IMR-90 (cell line): ENCODE measurements around the gene COX5B. TPM values are rescaled to one million over a fixed set of nuclear protein-coding genes. Genes with fewer than 3 reads are reported as not detected.

Experiments
- ATAC-seq: fragments of 200-7000 bp; cut with Tn5 transposase; 2 replicates; pipeline ENCODE4 v1.9.1; 2020; ENCODE audit warnings: low read depth, mild to moderate bottlenecking, moderate library complexity
- BruUV-seq: library from RNA; stranded (reverse); fragments of 400-500 nt; replicated peaks from 2 replicates; lab custom pipeline; 2021; lab: Mats Ljungman, UMichigan
- CTCF ChIA-PET: fragments of 300-600 bp; formaldehyde crosslinking; extraction: SDS; loops from one replicate; lab custom pipeline; 2021; ENCODE audit warnings: antibody characterized with exemption; lab: Yijun Ruan, JAX
- POLR2A ChIA-PET: fragments of 300-600 bp; sonication (Branson Sonifier 250); formaldehyde crosslinking; loops from one replicate; lab custom pipeline; 2022; ENCODE audit warnings: antibody characterized with exemption; ENCODE audit not compliant: unreplicated experiment; lab: Charles Lee
- DNase-seq: peaks from one replicate; pipeline ENCODE4 v3.0.0; 2013
- H2AFZ ChIP-seq: replicated peaks from 2 replicates; pipeline ENCODE3; 2013; ENCODE audit warnings: low read length, mild to moderate bottlenecking; ENCODE audit not compliant: poor library complexity
- H2AK5ac ChIP-seq: 2 replicates; pipeline ENCODE4 v1.6.1; 2013; ENCODE audit warnings: low read depth, low read length, inconsistent platforms
- H2AK9ac ChIP-seq: replicated peaks from 2 replicates; pipeline ENCODE3; 2013; ENCODE audit warnings: mild to moderate bottlenecking, low read depth, low read length, moderate library complexity; ENCODE audit not compliant: poor library complexity
- H2BK120ac ChIP-seq: 2 replicates; pipeline ENCODE4 v1.6.1; 2013; ENCODE audit warnings: low read depth, low read length, inconsistent platforms
- H2BK15ac ChIP-seq: 3 replicates; pipeline ENCODE4 v1.6.1; 2013; ENCODE audit warnings: low read depth, low read length, inconsistent platforms
- H2BK20ac ChIP-seq: 2 replicates; pipeline ENCODE4 v1.6.1; 2013; ENCODE audit warnings: low read depth, mild to moderate bottlenecking, inconsistent platforms, low read length, moderate library complexity
- H2BK5ac ChIP-seq: 2 replicates; pipeline ENCODE4 v1.6.1; 2013; ENCODE audit warnings: mild to moderate bottlenecking, low read depth, low read length, inconsistent platforms; ENCODE audit not compliant: poor library complexity, severe bottlenecking
- H3K14ac ChIP-seq: replicated peaks from 2 replicates; pipeline ENCODE4 v1.6.1; 2013; ENCODE audit warnings: low read depth, low read length, inconsistent platforms
- H3K18ac ChIP-seq: 2 replicates; pipeline ENCODE4 v1.6.1; 2013; ENCODE audit warnings: low read depth, low read length, control low read depth
- H3K23ac ChIP-seq: 2 replicates; pipeline ENCODE4 v1.6.1; 2013; ENCODE audit warnings: low read depth, low read length, inconsistent platforms
- H3K27ac ChIP-seq: 2 replicates; pipeline ENCODE4 v1.5.1; 2013; ENCODE audit warnings: mild to moderate bottlenecking, control low read depth, low read length; ENCODE audit not compliant: insufficient read depth
- H3K27me3 ChIP-seq: 2 replicates; pipeline ENCODE4 v1.6.1; 2013; ENCODE audit warnings: low read length; ENCODE audit not compliant: control insufficient read depth, insufficient read depth
- H3K36me3 ChIP-seq: 2 replicates; pipeline ENCODE4 v1.6.1; 2013; ENCODE audit warnings: low read length, mixed read lengths; ENCODE audit not compliant: control insufficient read depth, insufficient read depth
- H3K4ac ChIP-seq: 2 replicates; pipeline ENCODE4 v1.6.1; 2013; ENCODE audit warnings: low read depth, low read length, inconsistent platforms
- H3K4me1 ChIP-seq: 2 replicates; pipeline ENCODE4 v1.6.1; 2013; ENCODE audit warnings: low read length, mixed read lengths; ENCODE audit not compliant: control insufficient read depth, insufficient read depth
- H3K4me2 ChIP-seq: 2 replicates; pipeline ENCODE4 v1.6.1; 2013; ENCODE audit warnings: low read depth, mild to moderate bottlenecking, control low read depth, low read length, moderate library complexity
- H3K4me3 ChIP-seq: 2 replicates; pipeline ENCODE4 v1.5.1; 2013; ENCODE audit warnings: low read depth, mild to moderate bottlenecking, control low read depth, low read length, moderate library complexity; ENCODE audit not compliant: insufficient read depth
- H3K56ac ChIP-seq: 2 replicates; pipeline ENCODE4 v1.6.1; 2013; ENCODE audit warnings: low read length, inconsistent platforms; ENCODE audit not compliant: insufficient read depth; ENCODE audit errors: extremely low read depth
- H3K79me1 ChIP-seq, 2 experiments: 2 replicates each; pipeline ENCODE4 v1.6.1; 2013; ENCODE audit warnings: low read length in 2 of 2, inconsistent platforms in 1 of 2, low read depth in 1 of 2
- H3K9ac ChIP-seq: 2 replicates; pipeline ENCODE4 v1.6.1; 2013; ENCODE audit warnings: low read depth, low read length, control low read depth
- H3K9me1 ChIP-seq: 2 replicates; pipeline ENCODE4 v1.6.1; 2013; ENCODE audit warnings: low read length, inconsistent platforms; ENCODE audit not compliant: insufficient read depth
- H3K9me3 ChIP-seq: 2 replicates; pipeline ENCODE4 v1.6.1; 2013; ENCODE audit warnings: low read length; ENCODE audit not compliant: control insufficient read depth, insufficient read depth
- H4K20me1 ChIP-seq: 2 replicates; pipeline ENCODE4 v1.6.1; 2013; ENCODE audit warnings: low read length, inconsistent platforms; ENCODE audit not compliant: insufficient read depth
- H4K5ac ChIP-seq: 2 replicates; pipeline ENCODE4 v1.6.1; 2013; ENCODE audit warnings: mild to moderate bottlenecking, low read depth, low read length, control low read depth
- H4K8ac ChIP-seq, 2 experiments: 2 replicates each; pipeline ENCODE4 v1.6.1; 2013; ENCODE audit warnings: low read depth in 2 of 2, low read length in 2 of 2, control low read depth in 1 of 2, inconsistent platforms in 1 of 2
- H4K91ac ChIP-seq: 2 replicates; pipeline ENCODE4 v1.6.1; 2013; ENCODE audit warnings: low read depth, low read length, inconsistent platforms; ENCODE audit not compliant: insufficient read depth
- BHLHE40 ChIP-seq: fragments of 150-350 bp; IDR thresholded peaks from 2 replicates; pipeline ENCODE4 v1.6.1; 2016; ENCODE audit warnings: mild to moderate bottlenecking, low read depth, low read length
- CEBPB ChIP-seq: IDR thresholded peaks from 2 replicates; pipeline ENCODE4 v1.6.1; 2012; ENCODE audit warnings: low read depth, low read length, improper control_type of control experiment
- CHD1 ChIP-seq: IDR thresholded peaks from 2 replicates; pipeline ENCODE4 v1.6.1; 2012; ENCODE audit warnings: low read depth, low read length, improper control_type of control experiment
- FOS ChIP-seq: fragments of 150-350 bp; IDR thresholded peaks from 2 replicates; pipeline ENCODE4 v1.6.1; 2016; ENCODE audit warnings: low read depth, low read length
- MAFK ChIP-seq: IDR thresholded peaks from 2 replicates; pipeline ENCODE4 v1.6.1; 2012; ENCODE audit warnings: low read depth, low read length, improper control_type of control experiment
- MAZ ChIP-seq: IDR thresholded peaks from 2 replicates; pipeline ENCODE4 v1.6.1; 2012; ENCODE audit warnings: low read depth, mild to moderate bottlenecking, low read length, improper control_type of control experiment, moderate library complexity, borderline replicate concordance
- MXI1 ChIP-seq: IDR thresholded peaks from 2 replicates; pipeline ENCODE4 v1.6.1; 2012; ENCODE audit warnings: low read depth, mild to moderate bottlenecking, low read length, moderate library complexity, borderline replicate concordance
- NFE2L2 ChIP-seq: fragments of 150-350 bp; IDR thresholded peaks from 2 replicates; pipeline ENCODE4 v1.6.1; 2016; ENCODE audit warnings: low read depth, mild to moderate bottlenecking, low read length
- POLR2A ChIP-seq: IDR thresholded peaks from 2 replicates; pipeline ENCODE4 v1.6.1; 2012; ENCODE audit warnings: mild to moderate bottlenecking, low read depth, low read length
- RAD21 ChIP-seq: IDR thresholded peaks from 2 replicates; pipeline ENCODE4 v1.6.1; 2012; ENCODE audit warnings: low read length, improper control_type of control experiment
- RCOR1 ChIP-seq: IDR thresholded peaks from 2 replicates; pipeline ENCODE4 v1.6.1; 2012; ENCODE audit warnings: mild to moderate bottlenecking, low read length, improper control_type of control experiment; ENCODE audit not compliant: insufficient replicate concordance
- RFX5 ChIP-seq: IDR thresholded peaks from 2 replicates; pipeline ENCODE4 v1.8.0; 2012; ENCODE audit warnings: low read depth, mild to moderate bottlenecking, low read length, moderate library complexity
- SMC3 ChIP-seq: fragments of 150-350 bp; IDR thresholded peaks from 2 replicates; pipeline ENCODE4 v1.6.1; 2016; ENCODE audit warnings: low read depth, mild to moderate bottlenecking, antibody characterized with exemption, low read length, moderate library complexity
- USF2 ChIP-seq: fragments of 150-350 bp; IDR thresholded peaks from 2 replicates; pipeline ENCODE4 v1.6.1; 2017; ENCODE audit warnings: mild to moderate bottlenecking, antibody characterized with exemption, low read length, low read depth
- WGBS, 2 experiments: methylation state at CpG; one replicate each; pipeline versions ENCODE4 v1.1.5 to v1.1.7; 2013; ENCODE audit warnings: missing lambda C conversion rate in 2 of 2; ENCODE audit not compliant: insufficient read length in 1 of 2; ENCODE audit errors: extremely low coverage in 2 of 2; 5-methylcytosine and 5-hydroxymethylcytosine counted together
- dilution Hi-C: fragments of 300-500 bp; cut with HindIII; formaldehyde crosslinking; loops from one replicate; pipeline ENCODE4 v1.14.3; 2018; ENCODE audit warnings: low sequenced_read_pairs; ENCODE audit not compliant: unreplicated experiment
- in situ Hi-C: fragments of 300-500 bp; cut with MboI; formaldehyde crosslinking; loops from 3 replicates; pipeline ENCODE4 v1.14.3; 2019; ENCODE audit warnings: low sequenced_read_pairs, inconsistent platforms, mixed read lengths
- intact Hi-C: fragments of 100-400 bp; cut with micrococcal nuclease; formaldehyde crosslinking; loops from 2 replicates; pipeline ENCODE4 v1.10.0; 2022
- polyA plus RNA-seq, 3 experiments: library from polyadenylated mRNA; depleted of rRNA; stranded (reverse); fragments of >200 nt; gene quantifications; 2 replicates each; pipeline ENCODE4 v1.2.3, GENCODE V29; 2012; ENCODE audit warnings: low replicate concordance in 1 of 3
- total RNA-seq: library from RNA; depleted of rRNA; stranded (reverse); fragments of >200 nt; gene quantifications from 2 replicates; pipeline ENCODE4 v1.2.3, GENCODE V29; 2012
- TF ChIP-seq, protein P1 (sequence below): fragments of 150-350 bp; IDR thresholded peaks from 2 replicates; pipeline ENCODE4 v1.6.1; 2016; ENCODE audit warnings: low read depth, mild to moderate bottlenecking, low read length, moderate library complexity, borderline replicate concordance
- TF ChIP-seq, protein P2 (sequence below): conservative IDR thresholded peaks from 2 replicates; pipeline ENCODE4 v1.5.1; 2012; ENCODE audit warnings: mild to moderate bottlenecking, low read depth, low read length, improper control_type of control experiment

The COX5B gene
- total and polyA plus RNA-seq, 2 of the 4 experiments (the other 2 are of a cell fraction) = 140 to 272 TPM

DNA sequence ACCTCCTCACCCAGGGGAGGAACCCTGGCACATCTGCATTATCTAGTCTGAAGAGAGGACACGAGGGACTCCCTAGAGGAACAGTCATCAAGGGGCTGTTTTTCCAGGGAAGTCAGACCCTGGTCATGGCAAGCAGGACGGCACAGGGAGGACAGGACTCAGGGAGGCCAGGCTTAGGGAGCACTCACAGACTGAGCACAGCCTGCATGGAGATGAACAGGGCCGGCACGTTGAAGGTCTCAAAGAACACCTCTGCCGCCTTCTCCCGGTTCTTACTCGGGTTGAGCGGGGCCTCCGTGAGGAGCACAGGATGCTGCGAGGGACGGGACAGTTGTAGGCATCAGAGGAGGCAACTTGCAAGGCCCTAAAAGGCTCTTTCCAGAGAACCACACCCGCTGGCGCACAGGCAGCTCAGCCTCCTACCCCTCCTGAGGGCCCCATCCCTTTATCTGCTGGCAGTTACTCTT is 12.9 kb downstream of the COX5B start:
- BruUV-seq = no TSS peak
- H3K27ac ChIP-seq = no peak overlapping the region
- no peak overlapping the region for H2BK15ac ChIP-seq
- no peak overlapping the region for H2AK5ac ChIP-seq
- H4K8ac ChIP-seq = no peak overlapping the region
- H4K20me1 ChIP-seq = 0 out of 2 replicates have a peak, but pooled peaks cover 8% of the 10 kb centered on the region
- H3K23ac ChIP-seq = no peak overlapping the region
- H3K4me3 ChIP-seq = no peak overlapping the region
- no peak overlapping the region for H2AFZ ChIP-seq
- H2BK20ac ChIP-seq = no peak overlapping the region
- CTCF ChIA-PET = no interaction called here
- H3K4me1 ChIP-seq = peaks cover 9% of the 10 kb centered on the region
- 93% methylated on average over 8 of the region's 13 CpGs; no CpG with 5 or more reads in 1 of the 2 experiments for WGBS, 2 experiments
- no peaks in the 10 kb centered on the region for H3K27me3 ChIP-seq
- H3K36me3 ChIP-seq = peaks cover 44% of the 10 kb centered on the region
- no peak overlapping the region for H3K4ac ChIP-seq
- DNase-seq (no peak), ATAC-seq (no peak)
- no peak overlapping the region for H3K9ac ChIP-seq
- no peak overlapping the region for H3K18ac ChIP-seq
- no peak overlapping the region for H4K5ac ChIP-seq
- dilution Hi-C loops = no loop called here
- in situ Hi-C loops = loop anchor here (25.0 kb wide), 1 partner anchor 1596 kb away; no protein-coding TSS in a partner anchor
- peaks cover 11% of the 10 kb centered on the region for H3K9me1 ChIP-seq
- no peak overlapping the region for H2AK9ac ChIP-seq
- H2BK120ac ChIP-seq = no peak overlapping the region
- no peak overlapping the region for H3K56ac ChIP-seq
- H3K9me3 ChIP-seq = peaks cover 14% of the 10 kb centered on the region
- POLR2A ChIA-PET = no interaction called here
- H3K4me2 ChIP-seq = no peak overlapping the region
- H3K79me1 ChIP-seq = peaks cover 12 to 49% of the 10 kb centered on the region in 2 experiments; a peak in 3 of 4 replicates
- intact Hi-C loops = no loop called here
- no peak for TF ChIP-seq CHD1
- TF ChIP-seq RAD21 = no peak
- no peak for TF ChIP-seq NFE2L2
- TF ChIP-seq MAZ = no peak
- no peak for TF ChIP-seq CEBPB
- TF ChIP-seq SMC3 = no peak
- TF ChIP-seq, protein P1, sequence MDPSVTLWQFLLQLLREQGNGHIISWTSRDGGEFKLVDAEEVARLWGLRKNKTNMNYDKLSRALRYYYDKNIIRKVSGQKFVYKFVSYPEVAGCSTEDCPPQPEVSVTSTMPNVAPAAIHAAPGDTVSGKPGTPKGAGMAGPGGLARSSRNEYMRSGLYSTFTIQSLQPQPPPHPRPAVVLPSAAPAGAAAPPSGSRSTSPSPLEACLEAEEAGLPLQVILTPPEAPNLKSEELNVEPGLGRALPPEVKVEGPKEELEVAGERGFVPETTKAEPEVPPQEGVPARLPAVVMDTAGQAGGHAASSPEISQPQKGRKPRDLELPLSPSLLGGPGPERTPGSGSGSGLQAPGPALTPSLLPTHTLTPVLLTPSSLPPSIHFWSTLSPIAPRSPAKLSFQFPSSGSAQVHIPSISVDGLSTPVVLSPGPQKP = no peak
- no peak for TF ChIP-seq POLR2A
- TF ChIP-seq RCOR1 = no peak
- TF ChIP-seq FOS = no peak
- TF ChIP-seq, protein P2, sequence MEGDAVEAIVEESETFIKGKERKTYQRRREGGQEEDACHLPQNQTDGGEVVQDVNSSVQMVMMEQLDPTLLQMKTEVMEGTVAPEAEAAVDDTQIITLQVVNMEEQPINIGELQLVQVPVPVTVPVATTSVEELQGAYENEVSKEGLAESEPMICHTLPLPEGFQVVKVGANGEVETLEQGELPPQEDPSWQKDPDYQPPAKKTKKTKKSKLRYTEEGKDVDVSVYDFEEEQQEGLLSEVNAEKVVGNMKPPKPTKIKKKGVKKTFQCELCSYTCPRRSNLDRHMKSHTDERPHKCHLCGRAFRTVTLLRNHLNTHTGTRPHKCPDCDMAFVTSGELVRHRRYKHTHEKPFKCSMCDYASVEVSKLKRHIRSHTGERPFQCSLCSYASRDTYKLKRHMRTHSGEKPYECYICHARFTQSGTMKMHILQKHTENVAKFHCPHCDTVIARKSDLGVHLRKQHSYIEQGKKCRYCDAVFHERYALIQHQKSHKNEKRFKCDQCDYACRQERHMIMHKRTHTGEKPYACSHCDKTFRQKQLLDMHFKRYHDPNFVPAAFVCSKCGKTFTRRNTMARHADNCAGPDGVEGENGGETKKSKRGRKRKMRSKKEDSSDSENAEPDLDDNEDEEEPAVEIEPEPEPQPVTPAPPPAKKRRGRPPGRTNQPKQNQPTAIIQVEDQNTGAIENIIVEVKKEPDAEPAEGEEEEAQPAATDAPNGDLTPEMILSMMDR = no peak
- no peak for TF ChIP-seq BHLHE40
- no peak for TF ChIP-seq MAFK
- no peak for TF ChIP-seq RFX5
- no peak for TF ChIP-seq USF2
- no peak for TF ChIP-seq MXI1
- H2BK5ac ChIP-seq = no peak overlapping the region
- H4K91ac ChIP-seq = no peak overlapping the region
- H3K14ac ChIP-seq = no peak overlapping the region
